Mucosa of stomach (tissue), 1 donor: ENCODE measurements around the gene IDUA.

Source experiments
- H3K27me3 ChIP-seq: one replicate; pipeline ENCODE4 v1.7.0; 2013; ENCODE audit warnings: mild to moderate bottlenecking, low read length; ENCODE audit not compliant: control insufficient read depth, insufficient read depth
- H3K36me3 ChIP-seq: one replicate; pipeline ENCODE4 v1.7.0; 2013; ENCODE audit warnings: low read length; ENCODE audit not compliant: control insufficient read depth, insufficient read depth
- H3K4me1 ChIP-seq: one replicate; pipeline ENCODE4 v1.7.0; 2013; ENCODE audit warnings: mild to moderate bottlenecking, low read length; ENCODE audit not compliant: control insufficient read depth, insufficient read depth
- H3K4me3 ChIP-seq: one replicate; pipeline ENCODE4 v1.7.0; 2013; ENCODE audit warnings: low read length
- H3K9ac ChIP-seq: one replicate; pipeline ENCODE4 v1.7.0; 2013; ENCODE audit warnings: mild to moderate bottlenecking, low read length, moderate library complexity
- H3K9me3 ChIP-seq: one replicate; pipeline ENCODE4 v1.7.0; 2013; ENCODE audit warnings: mild to moderate bottlenecking, low read length, moderate library complexity; ENCODE audit not compliant: control insufficient read depth
- donor health status: Pancreatic carcinoma.

Gene IDUA

GRCh38 chr4:958696-959337 lies 28.0 kb upstream of the IDUA start:
- Histone ChIP-seq H3K4me1 (peaks cover 12% of the 10 kb centered on the region), H3K36me3 (peaks cover 12% of the 10 kb centered on the region), H3K27me3 (no peaks in the 10 kb centered on the region), H3K4me3 (no peak overlapping the region), H3K9me3 (no peaks in the 10 kb centered on the region), H3K9ac (no peak overlapping the region)

- peaks cover 12% of the 10 kb centered on the region for H3K4me1 ChIP-seq
- no peak overlapping the region for H3K4me3 ChIP-seq
- peaks cover 12% of the 10 kb centered on the region for H3K36me3 ChIP-seq
- H3K9ac ChIP-seq, result no peak overlapping the region
- H3K27me3 ChIP-seq, result no peaks in the 10 kb centered on the region
- H3K9me3 ChIP-seq, result no peaks in the 10 kb centered on the region
Observed at GRCh38 chr4:959338-960139, 27.3 kb upstream of the IDUA start.

GRCh38 chr4:960140-960635 lies 26.7 kb upstream of the IDUA start:
- no peaks in the 10 kb centered on the region for H3K27me3 ChIP-seq
- no peak overlapping the region for H3K4me3 ChIP-seq
- H3K36me3 ChIP-seq, result peaks cover 12% of the 10 kb centered on the region
- no peaks in the 10 kb centered on the region for H3K9me3 ChIP-seq
- H3K9ac ChIP-seq, result no peak overlapping the region
- peaks cover 12% of the 10 kb centered on the region for H3K4me1 ChIP-seq

- H3K9ac ChIP-seq, result no peak overlapping the region
- peaks cover 12% of the 10 kb centered on the region for H3K4me1 ChIP-seq
- H3K4me3 ChIP-seq, result no peak overlapping the region
- H3K36me3 ChIP-seq, result peaks cover 12% of the 10 kb centered on the region
- no peaks in the 10 kb centered on the region for H3K9me3 ChIP-seq
- H3K27me3 ChIP-seq, result no peaks in the 10 kb centered on the region
Observed at GRCh38 chr4:960636-961350, 26.1 kb upstream of the IDUA start.

- Histone ChIP-seq H3K36me3 (peaks cover 12% of the 10 kb centered on the region), H3K4me1 (peaks cover 12% of the 10 kb centered on the region), H3K4me3 (no peak overlapping the region), H3K9me3 (no peaks in the 10 kb centered on the region), H3K27me3 (no peaks in the 10 kb centered on the region), H3K9ac (no peak overlapping the region)
Observed at GRCh38 chr4:961351-962230, 25.3 kb upstream of the IDUA start.

GRCh38 chr4:962231-963208 lies 24.3 kb upstream of the IDUA start:
- Histone ChIP-seq H3K9ac (no peak overlapping the region), H3K4me1 (peaks cover 12% of the 10 kb centered on the region)

GRCh38 chr4:963276-964225 lies 23.3 kb upstream of the IDUA start:
- H3K4me1 ChIP-seq, result peaks cover 16% of the 10 kb centered on the region
- H3K27me3 ChIP-seq, result no peaks in the 10 kb centered on the region
- H3K36me3 ChIP-seq, result peaks cover 12% of the 10 kb centered on the region
- H3K9me3 ChIP-seq, result no peaks in the 10 kb centered on the region
- no peak overlapping the region for H3K4me3 ChIP-seq
- no peak overlapping the region for H3K9ac ChIP-seq

More at GRCh38 chr4:962231-963208, 24.3 kb upstream of the IDUA start:
- Histone ChIP-seq H3K4me3 (no peak overlapping the region), H3K36me3 (peaks cover 12% of the 10 kb centered on the region), H3K27me3 (no peaks in the 10 kb centered on the region), H3K9me3 (no peaks in the 10 kb centered on the region)

- no peak overlapping the region for H3K4me3 ChIP-seq
- no peaks in the 10 kb centered on the region for H3K27me3 ChIP-seq
- H3K9me3 ChIP-seq, result no peaks in the 10 kb centered on the region
- no peak overlapping the region for H3K9ac ChIP-seq
- peaks cover 25% of the 10 kb centered on the region for H3K4me1 ChIP-seq
- H3K36me3 ChIP-seq, result peaks cover 10% of the 10 kb centered on the region
Observed at GRCh38 chr4:964346-965025, 22.4 kb upstream of the IDUA start.

- Histone ChIP-seq H3K4me1 (peaks cover 28% of the 10 kb centered on the region), H3K36me3 (peaks cover 3% of the 10 kb centered on the region), H3K9ac (no peak overlapping the region), H3K27me3 (no peaks in the 10 kb centered on the region), H3K9me3 (no peaks in the 10 kb centered on the region), H3K4me3 (no peak overlapping the region)
Observed at GRCh38 chr4:965048-965765, 21.6 kb upstream of the IDUA start.
